Measurements from ENCODE around the gene RBL1. TPM values are rescaled to one million over a fixed set of nuclear protein-coding genes. Genes with fewer than 3 reads are reported as not detected.

Gene RBL1
- total RNA-seq, 4 donors from 2014 or later: 8.0 to 30.6 (median 12.3) TPM

- TF ChIP-seq, protein P1, sequence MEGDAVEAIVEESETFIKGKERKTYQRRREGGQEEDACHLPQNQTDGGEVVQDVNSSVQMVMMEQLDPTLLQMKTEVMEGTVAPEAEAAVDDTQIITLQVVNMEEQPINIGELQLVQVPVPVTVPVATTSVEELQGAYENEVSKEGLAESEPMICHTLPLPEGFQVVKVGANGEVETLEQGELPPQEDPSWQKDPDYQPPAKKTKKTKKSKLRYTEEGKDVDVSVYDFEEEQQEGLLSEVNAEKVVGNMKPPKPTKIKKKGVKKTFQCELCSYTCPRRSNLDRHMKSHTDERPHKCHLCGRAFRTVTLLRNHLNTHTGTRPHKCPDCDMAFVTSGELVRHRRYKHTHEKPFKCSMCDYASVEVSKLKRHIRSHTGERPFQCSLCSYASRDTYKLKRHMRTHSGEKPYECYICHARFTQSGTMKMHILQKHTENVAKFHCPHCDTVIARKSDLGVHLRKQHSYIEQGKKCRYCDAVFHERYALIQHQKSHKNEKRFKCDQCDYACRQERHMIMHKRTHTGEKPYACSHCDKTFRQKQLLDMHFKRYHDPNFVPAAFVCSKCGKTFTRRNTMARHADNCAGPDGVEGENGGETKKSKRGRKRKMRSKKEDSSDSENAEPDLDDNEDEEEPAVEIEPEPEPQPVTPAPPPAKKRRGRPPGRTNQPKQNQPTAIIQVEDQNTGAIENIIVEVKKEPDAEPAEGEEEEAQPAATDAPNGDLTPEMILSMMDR (IDR thresholded peaks at IDR 0.05): peak in 1 of 5 experiments; percentile 2
- TF ChIP-seq EP300 (IDR thresholded peaks at IDR 0.05): no peak
- Histone ChIP-seq H3K36me3 (no peaks in the 10 kb centered on the region), H3K4me3 (peak overlapping the region; percentile 80 to 98 (median 84)), H3K27me3 (no peaks in the 10 kb centered on the region), H3K9me3 (no peaks in the 10 kb centered on the region), H3K4me1 (peaks cover 0 to 18% (median 12%) of the 10 kb centered on the region in 4 donors), H3K27ac (peak overlapping the region; percentile 43 to 82 (median 80))
- no peak for DNase-seq (ENCODE audit: low spot score in 2 of 2)
- WGBS, 2 donors: 59 to 63% methylated on average over 11 of the region's 11 CpGs
Measured at GRCh38 chr20:37096415-37097041, 731 bp upstream of the RBL1 start.

DNA sequence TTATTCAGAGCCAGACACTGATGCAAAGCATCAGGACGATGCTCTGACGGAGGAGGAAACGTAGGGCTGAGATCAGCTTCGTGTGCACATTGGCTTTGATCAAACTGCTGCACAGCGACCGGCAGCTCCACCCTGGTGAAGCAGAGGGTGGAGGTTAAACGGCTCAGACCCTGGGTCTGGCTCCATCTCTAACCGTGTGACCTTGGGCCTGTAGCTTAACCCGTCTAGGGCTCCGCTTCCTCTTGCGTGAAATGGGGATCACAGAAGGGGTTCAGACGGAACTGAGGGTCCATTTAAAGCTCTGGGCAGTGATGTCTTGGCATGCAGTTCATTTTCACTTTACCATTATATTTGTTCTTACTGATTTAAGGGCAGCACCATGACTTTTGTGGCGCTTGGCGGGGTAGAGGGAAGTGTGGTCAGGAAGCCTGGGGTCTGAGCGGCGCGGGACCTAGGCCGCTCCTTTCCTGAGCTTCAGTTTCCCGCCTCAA lies 644 bp downstream of the RBL1 start:
- Histone ChIP-seq H3K9me3 (no peaks in the 10 kb centered on the region), H3K4me3 (peak overlapping the region; percentile 80 to 98 (median 84)), H3K27ac (peak overlapping the region; percentile 43 to 82 (median 80)), H3K4me1 (peaks cover 0 to 18% (median 12%) of the 10 kb centered on the region in 4 donors), H3K36me3 (peaks cover 0 to 9% (median 0%) of the 10 kb centered on the region in 3 donors), H3K27me3 (no peaks in the 10 kb centered on the region)
- WGBS, 2 donors: 1 to 2% methylated on average over 19 of the region's 19 CpGs
- TF ChIP-seq EP300 (IDR thresholded peaks at IDR 0.05) (no peak), POLR2A (IDR thresholded peaks at IDR 0.05) (no peak)
- TF ChIP-seq, protein P1 (IDR thresholded peaks at IDR 0.05): no peak
- DNase-seq (ENCODE audit: low spot score in 2 of 2): no peak

DNA sequence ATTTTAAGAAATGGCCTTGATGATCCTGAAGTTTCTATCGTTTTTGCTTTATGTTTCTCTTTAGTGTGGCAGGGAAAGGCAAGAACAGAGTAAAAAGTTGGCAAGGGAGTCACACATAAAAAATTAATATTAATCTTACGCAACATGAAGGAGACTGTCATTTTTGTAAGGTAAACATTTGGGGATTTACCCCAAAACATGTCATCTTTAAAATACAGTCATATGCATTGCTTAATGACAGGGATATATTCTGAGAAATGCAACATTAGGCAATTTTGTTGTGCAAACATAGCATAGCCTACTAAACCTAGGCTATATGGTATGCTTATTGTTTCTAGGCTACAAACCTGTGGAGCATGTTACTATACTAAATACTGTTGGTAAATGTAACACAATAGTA lies 5.4 kb downstream of the RBL1 start:
- no peaks in the 10 kb centered on the region for H3K9me3 ChIP-seq
- peaks cover 0 to 12% (median 10%) of the 10 kb centered on the region in 4 donors for H3K4me1 ChIP-seq
- H3K4me3 ChIP-seq: no peak overlapping the region
- H3K27me3 ChIP-seq: no peaks in the 10 kb centered on the region
- H3K27ac ChIP-seq: no peak overlapping the region
- H3K36me3 ChIP-seq: peaks cover 0 to 29% (median 3%) of the 10 kb centered on the region in 3 donors
- TF ChIP-seq POLR2A (IDR thresholded peaks at IDR 0.05) (no peak), EP300 (IDR thresholded peaks at IDR 0.05) (no peak)
- TF ChIP-seq, protein P1 (IDR thresholded peaks at IDR 0.05): no peak
- no peak for DNase-seq (ENCODE audit: low spot score in 2 of 2)
- WGBS, 2 donors: 86 to 87% methylated on average over 2 of the region's 2 CpGs

DNA sequence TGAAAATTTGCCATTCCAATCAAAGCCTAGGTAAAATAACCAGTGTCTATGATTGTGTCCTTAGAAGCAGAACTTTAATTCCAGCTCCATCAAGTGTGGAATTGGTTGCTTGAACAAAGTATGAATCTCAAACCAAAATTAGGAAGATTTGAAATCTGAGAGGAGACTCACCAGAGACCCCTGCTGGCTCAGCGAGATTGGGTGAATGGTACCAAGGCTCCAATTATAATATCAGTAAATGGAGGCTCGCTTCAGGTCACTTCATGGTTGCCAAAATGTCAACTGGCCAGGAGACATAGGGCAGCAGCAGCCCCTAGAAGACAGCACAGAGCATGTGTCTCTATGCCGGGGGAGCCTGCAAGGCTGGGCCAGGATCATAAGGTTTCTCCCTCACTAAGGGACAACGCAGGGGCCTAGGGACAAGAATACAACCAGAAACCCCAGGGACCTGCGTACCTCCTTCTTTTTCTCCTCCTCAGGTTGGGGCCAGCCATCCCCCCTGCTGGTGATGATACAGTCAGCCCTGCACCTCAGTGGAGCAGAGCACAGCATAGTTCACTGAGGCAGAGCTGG lies 14.0 kb downstream of the RBL1 start:
- DNase-seq (ENCODE audit: low spot score in 2 of 2): peak; percentile 14 to 41
- no peaks in the 10 kb centered on the region for H3K4me1 ChIP-seq
- WGBS, 2 donors: 88 to 90% methylated on average over 5 of the region's 5 CpGs
- no peak overlapping the region for H3K4me3 ChIP-seq
- peaks cover 0 to 43% (median 0%) of the 10 kb centered on the region in 3 donors for H3K36me3 ChIP-seq
- H3K27me3 ChIP-seq: no peaks in the 10 kb centered on the region
- peak overlapping the region in 1 of 4 donors; percentile 16 for H3K27ac ChIP-seq
- TF ChIP-seq POLR2A (IDR thresholded peaks at IDR 0.05): no peak
- TF ChIP-seq, protein P1 (IDR thresholded peaks at IDR 0.05): peak; percentile 20 to 34 (median 31)
- no peaks in the 10 kb centered on the region for H3K9me3 ChIP-seq

DNA sequence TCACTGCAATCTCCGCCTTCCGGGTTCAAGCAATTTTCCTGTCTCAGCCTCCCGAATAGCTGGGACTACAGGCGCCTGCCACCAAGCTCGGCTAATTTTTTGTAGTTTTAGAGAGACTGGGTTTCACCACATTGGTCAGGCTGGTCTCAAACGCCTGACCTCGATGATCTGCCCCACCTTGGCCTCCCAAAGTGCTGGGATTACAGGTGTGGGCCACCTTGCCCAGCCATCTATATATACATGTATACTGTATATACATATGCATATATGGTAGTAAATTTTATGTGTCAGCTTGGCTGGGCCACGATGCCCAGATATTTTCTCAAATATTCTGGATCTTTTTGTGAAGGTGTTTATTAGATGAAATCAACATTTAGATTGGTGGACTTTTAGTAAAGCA lies 18.8 kb downstream of the RBL1 start:
- Histone ChIP-seq H3K4me3 (no peak overlapping the region), H3K27ac (no peak overlapping the region), H3K9me3 (peaks cover 0 to 5% (median 0%) of the 10 kb centered on the region in 4 donors), H3K27me3 (no peaks in the 10 kb centered on the region), H3K4me1 (no peaks in the 10 kb centered on the region), H3K36me3 (peaks cover 0 to 26% (median 0%) of the 10 kb centered on the region in 3 donors)
- no peak for DNase-seq (ENCODE audit: low spot score in 2 of 2)
- TF ChIP-seq EP300 (IDR thresholded peaks at IDR 0.05) (no peak), POLR2A (IDR thresholded peaks at IDR 0.05) (no peak)
- TF ChIP-seq, protein P1 (IDR thresholded peaks at IDR 0.05): no peak
- 95 to 99% methylated on average over 8 of the region's 8 CpGs for WGBS, 2 donors
